Lung (tissue), 12 donors: ENCODE data around the gene PSG5. TPM values are rescaled to one million over a fixed set of nuclear protein-coding genes. Genes with fewer than 3 reads are reported as not detected.
"Not testable (repeated sequence)": the region's sequence is repeated elsewhere in the genome, so short reads cannot be mapped to it uniquely, and the experiment has no call there.

ENCODE experiments used
- ATAC-seq: fragments of 200-7000 bp; cut with Tn5 transposase; one replicate; pipeline ENCODE4 v1.9.1; 2020; ENCODE audit warnings: moderate number of reproducible peaks; ENCODE audit not compliant: insufficient read depth, low FRiP score
- DNase-seq, 3 donors: peaks; one replicate each; pipeline ENCODE4 v3.0.0-alpha.2; 2013 to 2017
- H3K27ac ChIP-seq, 2 donors: one replicate each; pipeline ENCODE4 v1.5.1; 2013; ENCODE audit warnings: mild to moderate bottlenecking in 2 of 2, moderate library complexity in 2 of 2, control low read depth in 1 of 2, inconsistent platforms in 1 of 2, low read depth in 1 of 2, low read length in 1 of 2
- H3K27me3 ChIP-seq, 3 donors: one replicate each; pipeline ENCODE4 v1.5.1; 2013; ENCODE audit warnings: low read length in 2 of 3; ENCODE audit not compliant: control insufficient read depth in 3 of 3, insufficient read depth in 3 of 3
- H3K36me3 ChIP-seq, 4 donors: one replicate each; pipeline ENCODE4 v1.5.1; 2013; ENCODE audit warnings: low read length in 4 of 4, mild to moderate bottlenecking in 1 of 4, moderate library complexity in 1 of 4; ENCODE audit not compliant: control insufficient read depth in 4 of 4, insufficient read depth in 4 of 4
- H3K4me1 ChIP-seq, 5 donors: one replicate each; pipeline ENCODE4 v1.5.1; 2013; ENCODE audit warnings: low read length in 5 of 5, mild to moderate bottlenecking in 2 of 5, moderate library complexity in 1 of 5; ENCODE audit not compliant: control insufficient read depth in 5 of 5, insufficient read depth in 5 of 5
- H3K4me3 ChIP-seq: one replicate; pipeline ENCODE4 v1.5.1; 2013; ENCODE audit warnings: mild to moderate bottlenecking, control low read depth, moderate library complexity
- H3K9ac ChIP-seq, 2 donors: one replicate each; pipeline ENCODE4 v1.5.1; 2013; ENCODE audit warnings: low read length in 2 of 2, control low read depth in 1 of 2; ENCODE audit not compliant: insufficient read depth in 1 of 2
- H3K9me3 ChIP-seq, 4 donors: one replicate each; pipeline ENCODE4 v1.5.1; 2013; ENCODE audit warnings: low read length in 3 of 4, mild to moderate bottlenecking in 1 of 4, moderate library complexity in 1 of 4; ENCODE audit not compliant: control insufficient read depth in 4 of 4, insufficient read depth in 3 of 4
- CTCF ChIP-seq: IDR thresholded peaks from 2 replicates; pipeline ENCODE4 v1.5.1; 2012; ENCODE audit warnings: mild to moderate bottlenecking; ENCODE audit errors: control extremely low read depth, extremely low read depth
- WGBS, 2 donors: extraction: QIAGEN DNeasy Blood & Tissue Kit; methylation state at CpG; one replicate each; pipeline ENCODE4 v1.1.7; 2013; 5-methylcytosine and 5-hydroxymethylcytosine counted together
- polyA plus RNA-seq, 2 donors: library from polyadenylated mRNA; stranded (reverse); fragments of 200-250 nt; gene quantifications; one replicate each; pipeline ENCODE4 v1.2.1, GENCODE V29; 2013
- total RNA-seq, 2 donors: library from RNA; depleted of rRNA in 1 of 2; stranded (reverse); fragments of >200 nt in 1 of 2; gene quantifications; one replicate each; pipeline ENCODE4 v1.2.1, GENCODE V29; 2014 to 2021
- donor health status: control.
- donor health status: control.
- donor health status: Bipolar disorder and iron deficiency.
- donor health status: healthy.
- donor health status: DM: yes; HTN: yes; CAD: no.

PSG5 gene
- total and polyA plus RNA-seq, 4 donors, result not detected

DNA sequence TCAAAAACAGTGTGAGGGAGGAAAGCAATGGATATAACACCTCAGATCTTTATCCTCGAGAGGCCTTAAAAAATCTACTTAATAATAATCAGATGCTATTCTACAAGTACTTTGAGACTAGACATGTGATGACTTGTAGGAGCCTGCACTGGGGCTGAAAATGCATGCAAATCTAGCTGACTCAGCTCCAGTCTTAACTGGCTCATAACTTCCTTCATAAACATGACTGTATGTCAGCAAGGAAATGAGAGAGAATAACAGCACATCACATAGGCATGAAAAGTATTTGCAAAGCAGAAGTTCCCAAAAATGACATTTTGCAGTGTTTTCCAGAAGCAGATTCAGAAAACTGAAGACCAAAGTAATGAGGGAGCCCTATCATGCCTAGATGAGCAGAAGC is 38.1 kb downstream of the PSG5 start:
- ATAC-seq, result no peak
- TF ChIP-seq CTCF, result no peak
- no peaks in the 10 kb centered on the region for H3K36me3 ChIP-seq
- no peaks in the 10 kb centered on the region for H3K4me1 ChIP-seq
- H3K9ac ChIP-seq, result no peak overlapping the region
- DNase-seq, result peak in 1 of 3 donors; percentile 1
- peaks cover 0 to 5% (median 0%) of the 10 kb centered on the region in 4 donors for H3K9me3 ChIP-seq
- H3K4me3 ChIP-seq, result no peak overlapping the region
- H3K27ac ChIP-seq, result no peak overlapping the region
- WGBS, 2 donors, result 64 to 71% methylated on average over 1 of the region's 1 CpG
- no peaks in the 10 kb centered on the region for H3K27me3 ChIP-seq

- ATAC-seq, H3K27ac ChIP-seq, H3K9me3 ChIP-seq, H3K36me3 ChIP-seq, H3K9ac ChIP-seq, H3K4me3 ChIP-seq, DNase-seq, H3K4me1 ChIP-seq, H3K27me3 ChIP-seq: not testable (repeated sequence)
- 83 to 87% methylated on average over 1 of the region's 1 CpG for WGBS, 2 donors
These were observed 44.6 kb downstream of the PSG5 start for GRCh38 chr19:43141763-43142162.

DNA sequence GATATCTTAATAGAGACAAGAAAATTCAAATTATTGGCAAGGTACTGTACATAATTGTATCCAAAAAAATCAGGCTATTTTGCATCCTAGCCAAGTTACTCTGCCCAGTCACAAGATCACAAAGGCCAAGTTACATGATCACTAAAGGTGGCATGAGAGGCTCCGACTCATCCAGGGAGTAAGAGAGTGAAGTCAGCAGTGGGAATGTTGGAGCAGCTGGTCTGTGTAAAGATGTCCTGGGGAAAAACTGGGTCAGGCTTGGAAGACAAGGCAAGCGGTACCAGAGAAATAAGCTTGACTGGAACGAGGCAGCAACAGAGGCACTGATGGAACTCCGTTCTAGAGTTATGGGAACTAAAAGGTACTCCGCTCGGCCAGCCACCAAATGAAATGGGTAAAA is 53.6 kb downstream of the PSG5 start:
- Histone ChIP-seq H3K27ac (no peak overlapping the region), H3K4me3 (no peak overlapping the region), H3K9me3 (no peaks in the 10 kb centered on the region), H3K4me1 (no peaks in the 10 kb centered on the region), H3K36me3 (no peaks in the 10 kb centered on the region), H3K27me3 (no peaks in the 10 kb centered on the region), H3K9ac (no peak overlapping the region)
- TF ChIP-seq CTCF, result no peak
- ATAC-seq (no peak), DNase-seq (no peak)
- 77 to 92% methylated on average over 6 of the region's 6 CpGs for WGBS, 2 donors

DNA sequence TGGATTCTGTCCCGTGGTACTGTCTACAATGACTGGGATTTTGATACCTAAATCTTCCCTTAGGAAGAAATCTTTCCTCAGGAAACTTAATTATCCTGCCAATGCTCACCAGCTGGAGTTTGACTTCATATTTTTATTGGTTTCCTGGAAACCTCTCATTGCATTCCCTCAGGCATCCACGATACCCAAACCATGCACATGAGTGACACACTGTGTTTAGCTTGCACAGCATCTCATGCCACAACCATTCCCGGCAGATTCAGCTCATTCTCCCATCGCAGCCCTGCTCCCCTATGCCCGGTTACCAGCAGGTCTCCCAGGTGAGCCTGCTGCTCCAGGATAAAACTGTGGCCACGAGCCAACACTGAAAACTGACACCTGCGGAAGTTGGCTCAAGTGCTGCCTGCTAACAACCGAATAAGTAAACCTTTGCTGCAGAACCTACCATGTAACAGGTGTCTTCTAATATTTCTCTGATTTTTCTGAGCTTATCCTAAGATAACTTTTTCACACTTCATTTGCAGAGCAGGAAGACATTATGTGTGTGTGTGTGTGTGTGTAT is 55.0 kb downstream of the PSG5 start:
- not testable (repeated sequence) for H3K36me3 ChIP-seq, H3K27me3 ChIP-seq, H3K9me3 ChIP-seq, H3K4me3 ChIP-seq, H3K4me1 ChIP-seq, H3K27ac ChIP-seq, ATAC-seq, H3K9ac ChIP-seq
- 62 to 70% methylated on average over 8 of the region's 8 CpGs for WGBS, 2 donors
- DNase-seq, result peak; percentile 8 to 62 (median 54)

DNA sequence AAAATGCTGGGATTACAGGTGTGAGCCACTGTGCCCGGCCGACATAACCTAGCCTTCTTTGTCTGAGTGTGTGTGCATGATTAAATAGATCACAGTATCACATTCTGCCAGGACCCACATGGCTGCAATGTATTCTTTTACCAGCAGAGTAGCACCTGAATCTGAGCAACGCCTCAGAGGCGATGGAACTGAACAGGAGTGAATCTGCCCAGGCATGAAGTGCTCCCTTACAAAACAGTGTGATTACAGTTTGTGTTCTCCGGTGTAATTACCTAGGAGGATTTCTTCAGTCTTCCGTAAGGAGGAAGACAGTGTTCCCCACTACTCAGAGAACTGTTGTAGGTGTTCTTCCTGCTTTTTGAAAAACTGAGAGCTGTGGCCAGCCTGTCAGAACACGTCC is 57.1 kb downstream of the PSG5 start:
- WGBS, 2 donors, result 82 to 85% methylated on average over 7 of the region's 7 CpGs
- H3K27ac ChIP-seq, H3K27me3 ChIP-seq, H3K36me3 ChIP-seq, ATAC-seq, DNase-seq, H3K4me1 ChIP-seq, H3K9ac ChIP-seq, H3K4me3 ChIP-seq, H3K9me3 ChIP-seq: not testable (repeated sequence)

GRCh38 chr19:43127336-43127735 is 59.0 kb downstream of the PSG5 start:
- 68 to 80% methylated on average over 3 of the region's 3 CpGs for WGBS, 2 donors
- H3K27ac ChIP-seq, ATAC-seq, H3K27me3 ChIP-seq, H3K36me3 ChIP-seq, DNase-seq, H3K9ac ChIP-seq, H3K9me3 ChIP-seq, H3K4me3 ChIP-seq, H3K4me1 ChIP-seq: not testable (repeated sequence)
